Measurements from ENCODE around the gene QKI.
"Not testable (repeated sequence)": the region's sequence is repeated elsewhere in the genome, so short reads cannot be mapped to it uniquely, and the experiment has no call there.

Gene QKI

GRCh38 chr6:163442336-163442735 is 27.8 kb downstream of the QKI start:
- no peak for DNase-seq (ENCODE audit: low spot score)

- DNase-seq (ENCODE audit: low spot score), result no peak
These were observed 29.6 kb downstream of the QKI start for GRCh38 chr6:163444077-163444476.

- no peak for DNase-seq (ENCODE audit: low spot score)
These were observed 32.0 kb downstream of the QKI start for GRCh38 chr6:163446549-163446948.

DNA sequence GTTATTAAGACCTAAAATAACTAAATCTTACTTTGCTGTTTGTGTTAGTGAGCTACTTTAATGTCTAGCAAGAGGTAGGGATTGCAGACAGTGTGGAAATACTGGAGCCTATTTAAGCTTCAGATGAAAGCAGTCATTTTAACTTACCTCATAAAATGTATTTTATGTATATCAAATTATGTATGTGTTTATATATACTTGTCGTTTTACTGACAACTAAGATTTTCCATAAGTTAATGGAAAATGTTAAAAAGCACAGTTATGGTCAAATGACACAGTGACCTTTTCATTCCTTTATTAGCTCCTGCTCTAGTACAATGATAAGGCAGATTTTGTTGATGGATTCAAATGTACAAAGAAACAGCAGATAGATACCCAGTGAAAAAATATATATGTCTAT is 34.6 kb downstream of the QKI start:
- DNase-seq (ENCODE audit: low spot score), result no peak

DNA sequence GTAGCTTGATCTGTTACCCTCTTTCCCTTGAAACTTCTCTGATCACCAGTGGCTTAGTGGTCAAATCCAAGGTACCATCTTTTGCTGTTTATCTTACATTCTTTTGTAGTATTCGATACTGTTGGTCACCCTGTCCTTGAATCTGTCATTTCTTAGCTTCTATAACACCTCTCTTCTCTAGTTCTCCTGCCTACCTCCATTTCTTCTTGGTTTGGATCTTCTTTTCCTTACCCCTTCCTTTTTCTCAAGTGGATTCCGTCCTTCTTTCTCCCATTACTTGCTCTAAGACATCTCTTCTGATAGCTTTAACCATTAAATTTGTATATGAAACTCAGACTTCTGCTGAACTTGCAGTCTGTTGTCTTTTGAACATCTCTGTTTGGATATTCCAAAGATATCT is 39.9 kb downstream of the QKI start:
- DNase-seq (ENCODE audit: low spot score), result no peak

DNA sequence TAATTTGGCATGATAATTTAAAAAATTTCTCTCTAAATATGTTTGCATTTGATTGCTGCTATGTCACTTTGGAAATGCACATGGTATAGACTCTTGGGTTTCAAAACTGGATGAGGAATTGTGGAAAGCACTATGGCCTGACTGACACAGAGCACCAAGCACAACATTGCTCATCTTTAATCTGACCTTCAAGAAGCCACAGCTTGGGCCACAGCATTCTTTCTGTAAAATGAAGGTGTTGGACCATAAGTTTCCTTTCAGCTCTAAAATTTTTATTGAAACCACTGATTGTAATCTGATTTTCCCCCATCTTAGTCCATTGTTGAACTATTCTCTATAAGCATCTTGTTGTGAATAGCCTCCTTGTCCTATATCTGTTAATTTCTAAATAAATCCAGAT is 41.0 kb downstream of the QKI start:
- no peak for DNase-seq (ENCODE audit: low spot score)

GRCh38 chr6:163457637-163458561 is 43.4 kb downstream of the QKI start:
- DNase-seq (ENCODE audit: low spot score), result no peak

DNA sequence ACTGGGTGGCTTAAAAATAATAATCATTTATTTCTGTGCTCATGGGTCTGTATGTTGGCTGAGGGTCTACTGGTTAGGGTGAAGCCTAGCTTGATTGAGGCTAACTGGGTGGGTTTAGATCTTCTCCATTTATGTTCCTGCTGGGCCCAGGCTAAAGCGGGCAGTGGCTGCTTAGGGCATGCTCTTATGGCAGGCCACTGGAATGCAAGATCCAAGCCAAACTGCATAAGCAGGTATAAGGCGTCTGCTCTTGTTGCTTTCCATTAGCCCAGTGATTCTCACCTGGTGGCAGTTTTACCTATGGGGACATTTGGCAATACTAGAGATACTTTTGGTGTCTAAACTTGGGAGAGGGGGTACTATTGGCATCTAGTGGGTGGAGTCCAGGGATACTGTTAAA is 44.5 kb downstream of the QKI start:
- no peak for DNase-seq (ENCODE audit: low spot score)

- no peak for DNase-seq (ENCODE audit: low spot score)
These were observed 45.0 kb downstream of the QKI start for GRCh38 chr6:163459536-163459935.

DNA sequence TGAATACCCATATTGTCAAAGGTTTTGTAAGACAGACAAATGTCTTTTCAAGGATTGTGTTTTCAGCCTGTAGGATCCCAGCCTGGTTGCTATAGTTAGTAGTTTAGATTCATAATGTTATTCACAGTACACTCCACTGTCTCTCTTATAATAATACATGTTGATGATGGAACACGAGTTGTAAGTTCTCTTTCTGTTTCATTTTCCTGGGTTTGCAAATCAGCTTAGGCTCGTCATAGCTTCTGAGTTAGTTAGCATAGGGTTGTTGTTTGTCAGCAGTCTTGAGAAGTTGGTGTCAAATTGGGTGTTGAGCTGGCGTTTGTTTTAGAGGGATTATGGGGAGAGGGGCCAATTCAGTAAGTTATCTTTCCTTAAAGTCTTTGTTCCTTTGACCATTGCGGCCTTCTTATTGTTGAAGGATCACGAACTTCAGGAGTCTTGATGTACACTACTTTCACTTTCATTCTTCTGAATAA is 45.8 kb downstream of the QKI start:
- peak; percentile 55 for DNase-seq (ENCODE audit: low spot score)

DNA sequence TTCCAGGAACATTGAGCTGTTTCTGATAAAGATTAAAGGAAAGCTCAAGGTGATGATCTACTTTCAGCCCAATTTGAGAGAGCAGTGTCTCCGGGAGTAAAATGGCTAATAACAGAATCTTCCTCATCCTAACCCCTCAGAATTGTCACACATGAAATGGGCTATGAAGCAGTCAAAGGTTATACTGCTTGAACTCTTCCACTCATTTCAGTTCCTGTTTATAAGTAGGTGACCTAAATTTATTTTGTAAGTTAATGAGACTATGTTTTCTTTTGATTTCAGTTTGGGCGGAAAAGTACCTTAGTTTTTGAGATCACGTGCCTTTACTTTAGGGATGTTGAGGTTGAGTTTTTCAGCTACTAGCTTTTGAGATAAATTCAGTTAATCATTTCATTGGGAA is 47.2 kb downstream of the QKI start:
- no peak for DNase-seq (ENCODE audit: low spot score)

DNA sequence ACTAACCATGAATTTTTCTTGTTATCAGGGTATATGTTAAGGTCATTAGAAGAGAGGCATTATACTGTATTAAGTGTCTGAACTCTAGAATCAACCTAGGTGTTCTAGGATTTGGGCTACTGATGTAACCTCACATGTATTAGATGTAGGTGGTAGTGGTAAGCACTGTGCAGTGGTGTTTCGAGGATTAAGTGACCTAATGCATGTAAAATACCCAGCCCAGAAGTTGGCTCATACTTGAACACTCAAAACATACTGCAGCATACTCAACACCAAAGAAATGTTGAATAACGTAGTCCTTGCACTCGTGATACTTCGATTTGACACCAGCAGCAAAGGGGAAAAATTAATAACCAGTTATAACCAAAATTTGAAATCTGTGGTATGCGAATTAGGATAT is 48.7 kb downstream of the QKI start:
- no peak for DNase-seq (ENCODE audit: low spot score)

DNA sequence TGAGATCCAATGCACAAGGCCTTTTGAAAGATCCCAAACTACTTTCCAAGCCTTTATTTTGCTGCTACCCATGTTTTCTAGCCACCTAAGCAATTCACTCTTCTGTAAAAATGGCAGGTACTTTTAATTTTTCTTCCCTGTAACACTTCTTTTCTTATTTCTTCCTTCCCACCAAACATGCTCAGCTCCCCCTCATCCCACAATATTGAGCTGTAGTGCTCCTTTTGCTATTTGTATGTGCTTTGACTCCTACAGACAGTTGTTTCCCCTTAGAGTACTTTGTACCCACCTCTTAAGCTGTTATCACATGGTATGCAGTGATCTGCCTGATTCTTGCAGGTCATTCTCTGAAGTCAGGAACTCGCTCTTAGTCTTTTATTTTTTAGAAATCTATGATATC is 49.3 kb downstream of the QKI start:
- DNase-seq (ENCODE audit: low spot score), result no peak

GRCh38 chr6:163466839-163467390 is 52.4 kb downstream of the QKI start:
- no peak for DNase-seq (ENCODE audit: low spot score)

DNA sequence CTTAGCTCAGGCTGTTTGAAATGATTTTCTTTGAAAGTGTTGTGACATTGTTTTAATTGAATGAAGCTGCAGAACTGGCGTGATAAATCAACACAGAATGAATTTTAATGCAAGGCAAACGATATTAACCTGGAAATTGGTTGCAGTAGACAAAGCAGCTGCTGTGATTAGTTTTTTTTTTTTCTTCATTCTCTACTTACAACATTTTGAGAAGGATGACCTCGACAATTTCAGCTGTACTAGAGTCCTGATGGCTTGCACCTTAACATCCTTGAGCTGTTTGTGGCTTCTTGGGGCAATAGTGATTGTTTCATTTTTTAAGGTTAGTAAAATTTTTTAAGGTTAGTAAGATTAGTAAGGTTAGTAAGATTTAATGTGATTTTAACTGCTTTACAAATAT is 54.2 kb downstream of the QKI start:
- no peak for DNase-seq (ENCODE audit: low spot score)

DNA sequence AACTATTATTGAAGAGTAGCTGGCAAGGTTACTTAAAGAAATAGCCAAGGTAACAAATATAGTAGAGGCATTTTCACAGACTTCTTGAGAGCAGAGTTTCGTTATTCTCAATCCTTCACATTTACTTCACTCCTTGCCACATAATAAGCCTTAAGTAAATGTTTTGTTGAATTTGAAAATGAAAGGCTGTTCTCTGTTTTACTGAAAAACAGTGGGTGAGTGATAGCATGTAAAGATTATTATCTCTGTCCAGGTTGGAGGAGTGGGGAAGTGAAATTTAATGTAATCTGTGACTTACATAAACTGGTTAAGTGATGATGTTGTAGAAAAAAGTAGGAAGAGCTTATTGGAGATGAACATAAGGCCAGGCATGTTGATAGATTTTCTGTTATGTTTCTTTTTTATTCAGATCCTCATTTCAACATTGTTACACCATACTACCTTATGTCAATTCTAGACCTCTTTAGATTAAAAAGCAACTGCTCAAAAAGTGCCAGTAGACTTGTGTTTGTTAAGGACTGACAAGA is 55.0 kb downstream of the QKI start:
- DNase-seq (ENCODE audit: low spot score), result no peak

- DNase-seq (ENCODE audit: low spot score), result no peak
These were observed 56.1 kb downstream of the QKI start for GRCh38 chr6:163470611-163471010.

GRCh38 chr6:163474581-163474980 is 60.1 kb downstream of the QKI start:
- no peak for DNase-seq (ENCODE audit: low spot score)

- not testable (repeated sequence) for DNase-seq (ENCODE audit: low spot score)
These were observed 62.4 kb downstream of the QKI start for GRCh38 chr6:163476946-163477345.

- no peak for DNase-seq (ENCODE audit: low spot score)
These were observed 68.6 kb downstream of the QKI start for GRCh38 chr6:163483107-163483506.

GRCh38 chr6:163485388-163485851 is 70.9 kb downstream of the QKI start:
- no peak for DNase-seq (ENCODE audit: low spot score)

GRCh38 chr6:163486821-163487220 is 72.3 kb downstream of the QKI start:
- no peak for DNase-seq (ENCODE audit: low spot score)

GRCh38 chr6:163487606-163488005 is 73.1 kb downstream of the QKI start:
- DNase-seq (ENCODE audit: low spot score), result no peak

All from hematopoietic multipotent progenitor cell treated with erythropoietin and hydrocortisone succinate and interleukin-3 and kit ligand, for 15 days (in vitro differentiated cells).